NCI-H1105 (cell line): ENCODE results near the gene C19orf47.

Experiments
- DNase-seq: peaks from one replicate; lab custom pipeline; 2025; lab: John Stamatoyannopoulos, UW

C19orf47 gene

GRCh38 chr19:40281381-40282208, 66.6 kb downstream of the C19orf47 start:
- DNase-seq = no peak

- no peak for DNase-seq
These were observed 67.5 kb downstream of the C19orf47 start for GRCh38 chr19:40280608-40281221.

GRCh38 chr19:40279761-40280607, 68.2 kb downstream of the C19orf47 start:
- DNase-seq = no peak

- DNase-seq = no peak
These were observed 69.1 kb downstream of the C19orf47 start for GRCh38 chr19:40279120-40279551.

- no peak for DNase-seq
These were observed 69.7 kb downstream of the C19orf47 start for GRCh38 chr19:40278361-40279035.

- DNase-seq = no peak
These were observed 70.7 kb downstream of the C19orf47 start for GRCh38 chr19:40277356-40278059.

GRCh38 chr19:40274585-40275544, 73.3 kb downstream of the C19orf47 start:
- DNase-seq = no peak

GRCh38 chr19:40273469-40274360, 74.5 kb downstream of the C19orf47 start:
- no peak for DNase-seq

- no peak for DNase-seq
These were observed 75.9 kb downstream of the C19orf47 start for GRCh38 chr19:40272261-40272660.

GRCh38 chr19:40271706-40272105, 76.5 kb downstream of the C19orf47 start:
- DNase-seq = no peak

GRCh38 chr19:40270362-40271089, 77.7 kb downstream of the C19orf47 start:
- DNase-seq = no peak
